ENCODE measurements around the gene UBE2I.
"Not testable (repeated sequence)": the region's sequence is repeated elsewhere in the genome, so short reads cannot be mapped to it uniquely, and the experiment has no call there.

Gene UBE2I

DNA sequence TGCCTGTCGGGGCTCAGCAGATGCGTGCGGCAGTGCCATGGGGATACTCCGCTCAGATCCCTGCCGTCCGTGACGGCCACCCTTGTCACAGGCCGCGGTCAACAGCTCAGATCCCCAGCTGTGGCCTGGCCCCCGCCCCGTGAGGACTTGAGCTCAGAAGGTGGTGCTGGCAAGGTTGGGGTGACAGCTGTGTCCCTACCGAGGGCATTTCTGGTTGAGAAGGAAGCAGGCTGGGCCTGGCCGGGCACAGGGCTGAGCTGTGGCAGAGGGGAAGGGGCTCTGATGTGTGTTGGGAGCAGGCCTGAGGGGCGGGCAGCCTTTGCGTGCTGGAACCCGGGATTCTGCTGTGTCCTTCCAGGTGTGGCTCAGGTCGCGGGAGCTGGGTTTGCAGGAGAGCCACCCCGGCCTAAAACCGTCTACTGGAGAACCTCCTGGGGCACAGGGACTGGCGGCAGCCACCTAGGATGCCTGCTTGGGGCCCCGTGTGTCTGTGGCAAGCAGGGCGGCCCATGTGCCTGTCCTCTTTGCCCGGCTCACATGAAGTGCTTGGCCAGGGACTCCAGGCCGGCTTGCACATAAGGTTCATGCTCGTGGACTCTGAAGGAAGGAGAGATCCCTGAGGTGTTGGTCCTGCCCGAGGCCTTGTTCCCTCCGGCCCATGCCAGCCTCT lies 5.1 kb downstream of the UBE2I start:
- DNase-seq = no peak

DNA sequence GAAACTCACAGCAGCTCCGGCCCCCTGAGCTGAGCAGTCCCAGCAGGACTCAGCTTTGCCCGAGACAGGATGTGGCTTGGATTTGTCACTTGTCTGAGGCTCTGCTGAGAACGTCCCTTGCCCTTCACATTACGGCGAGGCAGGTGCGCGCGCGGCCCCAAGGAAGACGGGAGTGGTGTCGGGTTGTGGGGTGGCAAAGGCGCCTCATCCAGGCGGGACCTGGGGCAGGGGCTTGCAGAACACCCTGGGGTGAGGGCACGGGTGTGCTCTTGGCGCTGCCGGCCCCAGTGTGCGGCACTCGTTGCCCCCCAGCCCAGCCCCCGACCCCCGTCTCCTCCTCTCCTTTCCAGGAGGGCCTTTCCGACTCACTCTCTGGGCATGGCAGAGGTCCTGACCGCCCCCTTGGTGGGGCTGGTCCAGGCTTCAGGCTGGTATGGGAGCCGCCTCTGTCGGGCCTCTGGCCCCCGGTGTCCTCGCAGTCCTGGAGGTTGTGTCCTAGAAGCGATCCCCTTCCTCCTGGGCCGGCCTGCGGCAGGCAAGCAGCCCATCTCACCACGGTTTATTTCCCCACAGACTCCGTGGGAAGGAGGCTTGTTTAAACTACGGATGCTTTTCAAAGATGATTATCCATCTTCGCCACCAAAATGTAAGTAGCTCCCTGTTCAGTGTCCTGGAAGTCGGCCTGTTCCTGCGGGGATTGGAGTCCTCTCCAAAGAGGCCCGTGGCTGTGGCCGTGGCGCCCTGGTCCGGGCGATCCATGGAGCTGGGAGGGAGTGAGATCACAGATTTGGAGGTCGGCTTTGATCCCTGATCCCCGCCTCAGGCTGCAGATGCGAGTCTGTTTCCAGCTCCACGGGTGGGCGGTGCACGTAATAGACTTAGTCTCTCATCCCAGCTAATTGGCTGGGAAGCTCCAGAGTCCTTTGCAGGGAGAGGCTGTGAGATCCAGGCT lies 5.9 kb downstream of the UBE2I start:
- no peak for DNase-seq

DNA sequence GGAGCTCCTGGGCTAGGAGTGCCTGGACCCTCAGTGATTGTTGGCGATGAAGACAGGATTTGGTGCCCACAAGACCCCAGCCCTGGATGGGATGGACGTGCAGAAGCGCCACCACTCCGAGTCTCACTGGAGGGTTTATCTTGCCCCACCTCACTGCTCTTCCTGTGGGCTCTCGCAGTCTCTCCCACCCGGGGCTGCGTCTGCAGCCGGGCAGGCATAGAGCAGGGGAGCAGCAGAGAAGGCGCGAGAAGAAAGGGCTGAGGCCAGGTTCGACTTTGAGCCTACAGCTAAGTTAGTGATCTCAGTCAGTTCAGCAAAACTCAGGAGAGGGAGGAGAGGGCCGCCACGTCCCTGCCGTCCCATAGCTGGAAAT lies 6.6 kb downstream of the UBE2I start:
- DNase-seq = no peak

DNA sequence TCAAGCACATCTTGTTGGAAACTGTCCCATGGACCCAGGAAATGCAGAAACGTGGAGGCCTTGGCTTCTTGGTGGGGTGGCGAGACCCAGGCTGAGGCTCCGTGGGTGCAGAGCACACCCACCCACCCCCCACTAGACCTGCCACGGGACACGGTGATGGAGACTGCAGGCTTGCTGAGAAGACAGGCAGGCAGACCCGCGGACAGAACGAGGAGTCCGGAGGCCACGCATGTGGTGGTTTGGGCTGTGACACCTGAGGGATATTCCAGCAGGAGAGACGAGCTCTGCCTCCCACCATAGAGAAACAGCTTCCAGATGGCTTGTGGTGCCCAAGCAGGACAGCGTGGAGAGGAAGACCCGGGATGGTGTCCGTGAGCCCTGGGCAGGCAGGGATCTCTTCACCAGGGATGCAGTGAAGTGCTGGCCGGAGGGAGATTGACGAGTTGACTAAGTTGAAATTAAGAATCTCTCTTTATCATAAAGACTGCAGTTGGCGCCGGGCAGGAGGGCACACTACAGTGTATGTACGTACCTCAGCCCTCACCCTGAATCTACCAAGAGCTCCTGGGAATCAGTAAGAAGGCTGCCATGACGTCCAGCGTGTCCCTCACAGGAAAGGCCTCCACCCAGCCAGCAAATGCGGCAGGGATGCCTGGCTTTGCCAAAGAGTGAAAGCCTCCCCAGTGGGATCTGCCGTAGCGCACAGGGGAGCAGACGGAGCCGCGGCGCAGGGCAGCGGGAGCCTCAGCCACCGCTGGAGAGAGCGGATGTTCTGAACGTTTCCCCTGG lies 8.2 kb downstream of the UBE2I start:
- DNase-seq = no peak

DNA sequence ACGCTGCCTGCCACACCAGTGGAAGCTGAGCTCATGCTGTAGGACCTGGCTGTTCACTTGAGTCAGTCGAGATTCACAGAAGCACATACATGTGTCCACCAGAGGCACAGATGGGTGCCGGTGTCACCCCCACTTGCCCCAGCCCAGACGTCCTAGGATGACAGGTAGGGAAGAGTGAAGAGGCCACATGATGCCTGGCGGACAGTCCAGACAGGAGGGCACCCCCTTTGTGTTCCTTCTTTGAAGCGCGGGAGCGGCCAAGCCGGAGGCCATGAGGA lies 8.8 kb downstream of the UBE2I start:
- no peak for DNase-seq

DNA sequence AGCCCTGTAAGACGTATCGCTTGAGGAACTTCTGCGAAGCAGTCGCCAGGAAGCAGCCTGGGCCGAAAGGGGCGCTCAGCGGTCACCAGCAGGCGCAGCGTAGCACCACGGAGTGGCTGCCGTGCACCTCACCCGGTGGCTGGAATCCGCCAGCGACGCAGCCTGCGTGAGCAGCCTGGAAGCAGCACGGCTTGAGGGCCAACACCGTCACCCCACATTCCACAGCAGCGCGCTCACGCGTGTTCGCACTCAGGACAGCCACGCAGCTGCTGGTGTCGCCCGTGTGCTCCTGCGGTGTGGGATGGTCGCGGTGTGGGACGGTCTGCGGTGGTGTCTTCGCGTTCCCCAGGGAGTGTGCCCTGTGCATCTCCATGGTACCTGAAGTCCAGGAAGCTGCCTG lies 9.6 kb downstream of the UBE2I start:
- no peak for DNase-seq

DNA sequence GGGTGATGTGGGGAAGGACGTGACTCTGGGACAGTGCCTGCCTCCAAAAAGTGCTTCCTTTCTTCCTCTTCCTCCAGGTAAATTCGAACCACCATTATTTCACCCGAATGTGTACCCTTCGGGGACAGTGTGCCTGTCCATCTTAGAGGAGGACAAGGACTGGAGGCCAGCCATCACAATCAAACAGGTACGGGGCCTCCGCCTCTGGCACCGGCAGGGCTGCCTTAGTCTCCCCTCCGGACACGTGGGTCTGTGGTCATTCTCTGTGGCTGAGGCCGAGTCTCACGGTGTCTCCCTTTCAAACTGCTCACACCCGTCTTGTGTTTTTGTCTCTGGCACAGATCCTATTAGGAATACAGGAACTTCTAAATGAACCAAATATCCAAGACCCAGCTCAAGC lies 10.7 kb downstream of the UBE2I start:
- no peak for DNase-seq

DNA sequence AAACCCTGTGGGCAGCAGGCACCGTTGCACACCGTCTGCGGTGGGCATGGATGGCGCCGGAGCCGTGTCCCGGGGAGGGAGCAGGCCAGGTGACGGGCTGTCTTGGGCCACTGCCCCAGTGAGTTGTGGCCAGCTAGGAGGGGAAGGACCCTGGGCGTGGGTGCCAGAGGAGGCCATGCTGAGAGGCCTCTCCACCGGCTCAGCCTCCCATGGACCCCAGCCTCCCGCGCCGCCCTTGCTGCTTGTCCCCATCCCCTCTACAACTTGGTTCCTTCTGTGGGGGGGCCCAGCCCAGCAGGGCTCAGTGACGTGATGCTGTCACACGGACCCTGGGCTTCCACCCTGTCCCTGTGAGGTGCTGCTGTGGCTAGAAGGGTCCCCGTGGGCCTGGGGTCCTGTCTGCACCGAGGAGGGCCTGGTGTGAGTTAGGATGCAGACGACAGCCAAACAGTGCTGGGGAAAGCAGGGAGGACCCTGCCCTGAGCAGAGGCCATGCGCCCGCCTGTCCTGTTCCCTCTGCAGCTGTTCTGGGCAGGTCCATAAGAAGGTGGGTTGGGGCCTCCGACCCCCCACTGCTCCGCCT lies 11.3 kb downstream of the UBE2I start:
- no peak for DNase-seq

DNA sequence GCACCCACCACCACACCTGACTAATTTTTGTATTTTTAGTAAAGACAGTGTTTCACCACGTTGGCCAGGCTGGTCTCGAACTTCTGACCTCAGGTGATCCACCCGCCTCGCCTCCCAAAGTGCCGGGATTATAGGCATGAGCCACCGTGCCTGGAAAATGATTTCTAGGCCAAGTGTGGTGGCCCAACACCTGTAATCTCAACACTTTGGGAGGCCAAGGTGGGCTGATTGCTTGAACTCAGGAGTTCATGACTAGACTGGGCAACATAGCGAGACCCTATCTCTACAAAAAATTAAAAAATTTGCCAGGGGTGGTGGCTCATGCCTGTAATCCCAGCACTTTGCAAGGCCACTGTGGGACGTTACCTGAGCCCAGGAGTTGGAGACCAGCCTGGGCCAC lies 13.0 kb downstream of the UBE2I start:
- no peak for DNase-seq

DNA sequence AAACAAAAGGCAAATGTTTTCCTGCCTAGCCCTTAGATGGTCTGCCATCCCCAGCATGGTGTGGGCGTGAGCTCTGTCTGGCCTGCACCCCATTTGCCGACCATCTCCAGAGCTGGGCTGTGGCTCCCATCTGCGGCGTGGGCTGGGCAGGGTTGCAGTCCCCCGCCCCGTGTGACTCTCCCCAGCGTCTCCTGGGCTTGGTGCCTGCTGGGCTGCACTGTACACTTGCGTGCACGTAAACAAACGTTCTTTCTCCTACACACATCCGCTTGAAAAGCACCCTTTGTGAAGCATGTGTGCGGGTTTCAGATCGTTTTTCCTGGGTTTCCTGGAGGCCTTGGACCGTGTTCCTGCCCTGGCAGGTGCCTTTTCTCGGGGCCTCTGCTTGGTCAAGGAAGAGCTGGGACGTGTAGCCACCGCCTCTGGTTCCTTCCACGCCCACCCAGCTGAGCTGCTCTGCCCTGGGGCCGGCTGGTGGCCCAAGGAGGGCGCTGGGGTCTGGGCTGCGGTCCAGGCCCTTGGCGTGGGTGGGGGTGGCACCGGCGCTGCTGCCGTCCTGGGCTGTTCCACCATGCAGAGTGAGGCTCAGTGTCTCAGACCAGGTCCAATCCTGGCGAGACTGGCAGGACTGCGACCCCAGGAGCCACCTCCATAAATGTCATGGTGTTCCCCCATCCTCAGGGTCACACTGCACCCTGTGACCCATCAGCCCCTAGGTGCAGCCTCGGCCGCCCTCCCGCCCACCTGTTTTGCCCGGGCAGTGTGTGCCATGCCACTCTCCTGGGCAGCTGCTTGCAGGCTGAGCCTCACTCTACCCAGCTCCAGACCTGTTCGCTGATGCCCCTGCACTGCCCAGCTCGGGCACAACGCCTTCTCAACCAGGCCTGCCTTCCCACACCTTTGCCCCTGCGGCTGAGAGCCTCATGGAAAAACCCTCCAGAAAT lies 14.1 kb downstream of the UBE2I start:
- DNase-seq = no peak

DNA sequence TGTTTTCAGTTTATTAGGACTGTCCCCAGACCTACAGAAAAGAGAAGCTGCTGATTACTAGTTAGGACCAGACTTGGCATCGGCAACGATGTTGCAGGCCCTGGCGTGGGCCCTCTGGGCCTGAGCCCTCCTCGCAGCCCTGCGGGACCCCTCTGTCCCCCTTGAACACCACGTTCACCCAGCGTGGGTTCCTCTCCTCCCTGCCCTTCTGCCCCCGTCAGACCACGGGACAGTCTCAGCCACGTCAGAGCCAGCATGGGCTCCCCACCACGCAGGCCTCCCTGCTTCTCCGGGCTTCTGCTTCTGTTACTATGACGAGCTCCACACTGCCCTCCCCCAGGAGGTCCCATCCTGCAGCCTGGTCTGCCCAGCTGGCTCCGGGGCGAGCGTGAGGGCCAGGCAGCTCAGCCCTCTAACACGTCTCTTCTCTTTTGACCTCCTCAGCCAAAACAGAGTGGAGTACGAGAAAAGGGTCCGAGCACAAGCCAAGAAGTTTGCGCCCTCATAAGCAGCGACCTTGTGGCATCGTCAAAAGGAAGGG lies 14.9 kb downstream of the UBE2I start:
- no peak for DNase-seq

DNA sequence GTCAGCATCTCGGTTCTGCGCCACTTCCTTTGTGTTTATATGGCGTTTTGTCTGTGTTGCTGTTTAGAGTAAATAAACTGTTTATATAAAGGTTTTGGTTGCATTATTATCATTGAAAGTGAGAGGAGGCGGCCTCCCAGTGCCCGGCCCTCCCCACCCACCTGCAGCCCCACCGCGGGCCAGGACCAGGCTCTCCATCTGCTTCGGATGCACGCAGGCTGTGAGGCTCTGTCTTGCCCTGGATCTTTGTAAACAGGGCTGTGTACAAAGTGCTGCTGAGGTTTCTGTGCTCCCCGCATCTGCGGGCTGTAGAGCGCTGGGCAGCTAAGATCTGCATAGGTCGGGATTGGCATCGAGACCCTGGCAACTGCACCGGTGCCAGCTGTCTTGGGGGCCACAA lies 15.8 kb downstream of the UBE2I start:
- no peak for DNase-seq

DNA sequence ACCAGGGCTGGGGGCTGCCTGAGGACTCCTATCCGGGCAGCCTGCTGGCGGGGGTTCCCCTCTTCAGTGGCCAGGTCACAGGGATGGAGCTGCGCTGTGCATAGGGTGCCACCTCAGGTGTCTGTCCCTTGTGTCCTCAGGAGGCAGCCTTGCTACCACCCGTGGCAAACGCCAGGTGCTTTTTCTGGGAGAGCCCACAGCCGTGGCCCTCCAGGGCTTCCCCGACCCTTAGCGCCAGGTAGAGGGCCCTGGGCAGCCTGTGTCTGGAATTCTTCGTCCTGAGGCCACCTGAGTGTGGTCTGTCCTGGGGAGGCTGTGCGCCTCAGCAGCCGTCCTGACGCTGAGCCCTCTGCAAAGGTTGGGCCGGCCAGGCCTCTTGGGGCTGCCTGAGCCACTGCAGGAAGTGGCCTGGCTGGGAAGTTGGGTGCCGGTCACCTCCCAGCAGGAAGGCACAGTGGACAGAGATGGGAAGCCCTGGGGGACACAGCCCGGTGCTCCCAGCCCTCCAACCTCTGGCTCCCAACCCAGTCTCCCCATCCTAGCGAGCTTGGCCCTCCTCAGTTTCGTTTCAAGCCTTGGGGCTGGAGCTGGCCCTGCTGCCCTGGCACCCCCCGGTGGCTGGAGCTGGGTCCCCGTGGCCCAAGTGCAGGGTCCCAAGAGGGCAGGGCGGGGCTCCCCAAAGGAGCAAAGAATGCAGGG lies 16.4 kb downstream of the UBE2I start:
- no peak for DNase-seq

DNA sequence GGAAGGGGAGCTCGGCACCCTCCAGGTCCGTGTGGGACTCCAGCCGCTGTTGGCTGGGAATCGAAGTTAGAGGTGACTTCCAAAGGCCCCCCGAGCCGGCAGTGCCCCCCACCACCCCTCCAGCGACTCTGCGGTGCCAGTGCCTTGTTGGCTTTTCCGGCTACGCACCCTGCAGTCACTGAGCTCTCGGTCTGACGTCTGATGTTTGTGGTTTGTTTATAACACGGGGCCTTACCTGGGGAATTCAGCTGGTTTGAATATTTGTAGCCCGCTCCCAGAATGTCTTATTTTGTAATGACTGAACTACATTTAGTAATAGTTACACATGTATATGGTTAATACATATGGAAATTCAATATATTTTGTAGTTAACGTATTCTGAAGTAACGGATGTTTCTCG lies 17.0 kb downstream of the UBE2I start:
- DNase-seq = no peak

DNA sequence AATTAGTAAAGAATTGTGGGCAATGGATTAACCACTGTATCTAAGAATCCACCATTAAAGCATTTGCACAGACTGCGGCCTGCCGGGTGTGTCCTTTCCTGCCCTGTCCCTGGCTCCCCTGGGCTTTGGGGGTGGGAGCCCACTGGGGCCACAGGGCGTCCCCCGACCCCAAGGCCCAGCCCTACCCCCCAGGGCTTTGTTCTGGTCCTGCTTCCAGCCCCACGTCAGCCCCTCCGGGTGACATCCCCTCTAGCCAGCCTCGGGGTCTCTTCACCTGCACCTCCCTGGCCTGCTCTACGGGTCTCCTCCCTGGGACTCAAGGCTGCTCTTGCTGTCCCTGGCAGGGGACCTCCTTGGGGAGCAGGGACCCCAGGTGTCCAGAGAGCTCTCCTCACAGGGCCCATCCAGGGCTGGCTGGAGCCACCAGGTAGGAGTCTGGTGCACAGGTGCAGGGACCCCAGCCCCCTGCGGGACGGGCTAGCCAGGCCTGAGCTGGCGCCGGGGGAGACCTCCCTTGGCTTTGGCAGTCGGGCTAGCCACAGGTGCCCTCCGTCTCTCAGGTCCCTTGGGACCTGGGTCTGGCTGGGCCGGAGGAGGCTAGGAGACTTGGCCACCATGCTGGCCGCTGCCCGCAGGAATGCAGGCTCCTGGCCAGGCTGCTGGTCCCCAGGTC lies 17.6 kb downstream of the UBE2I start:
- no peak for DNase-seq

DNA sequence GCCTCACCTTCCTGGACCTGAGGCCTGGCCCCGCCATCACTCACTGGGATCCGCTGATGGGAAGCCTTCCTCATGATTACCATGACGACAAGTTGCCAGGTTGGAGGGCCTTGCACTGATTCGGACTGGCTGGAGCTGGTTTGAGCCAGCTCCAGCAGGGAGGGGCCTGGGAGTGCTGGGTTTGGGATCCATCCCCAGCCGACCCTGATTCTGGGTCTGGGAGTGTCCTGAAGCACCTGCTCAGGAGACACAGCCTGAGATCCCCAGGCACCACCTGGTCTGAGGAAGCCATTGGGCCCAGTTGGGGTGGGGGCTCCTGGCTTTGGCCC lies 18.1 kb downstream of the UBE2I start:
- no peak for DNase-seq

DNA sequence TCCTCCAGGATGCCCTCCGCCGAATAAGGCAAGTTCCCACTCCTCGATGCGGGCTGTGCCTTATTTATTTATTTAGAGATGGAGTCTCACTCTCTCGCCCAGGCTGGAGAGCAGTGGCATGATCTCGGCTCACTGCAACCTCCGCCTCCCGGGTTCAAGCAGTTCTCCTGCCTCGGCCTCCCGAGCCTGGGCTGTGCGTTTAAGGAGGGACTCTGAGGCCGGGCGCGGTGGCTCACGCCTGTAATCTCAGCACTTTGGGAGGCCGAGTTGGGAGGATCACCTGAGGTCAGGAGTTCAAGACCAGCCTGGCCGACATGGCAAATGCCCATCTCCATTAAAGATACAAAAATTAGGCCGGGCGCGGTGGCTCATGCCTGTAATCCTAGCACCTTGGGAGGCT lies 18.7 kb downstream of the UBE2I start:
- DNase-seq = not testable (repeated sequence)

DNA sequence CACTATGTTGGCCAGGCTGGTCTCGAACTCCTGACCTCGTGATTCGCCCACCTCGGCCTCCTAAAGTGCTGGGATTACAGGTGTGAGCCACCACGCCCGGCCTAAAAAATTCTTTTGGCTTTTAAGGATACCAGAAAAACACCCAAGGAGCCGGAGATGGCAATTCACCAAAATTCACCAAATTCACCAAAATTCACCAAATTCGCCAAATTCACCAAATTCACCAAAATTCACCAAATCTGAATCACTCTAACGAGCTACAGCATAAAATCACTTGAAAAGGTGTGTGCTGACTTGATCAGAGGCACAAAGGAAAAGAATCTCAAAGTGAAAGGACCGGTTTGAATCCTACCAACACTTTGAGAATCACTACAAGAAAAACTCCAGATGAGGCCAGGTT lies 19.5 kb downstream of the UBE2I start:
- DNase-seq = not testable (repeated sequence)

DNA sequence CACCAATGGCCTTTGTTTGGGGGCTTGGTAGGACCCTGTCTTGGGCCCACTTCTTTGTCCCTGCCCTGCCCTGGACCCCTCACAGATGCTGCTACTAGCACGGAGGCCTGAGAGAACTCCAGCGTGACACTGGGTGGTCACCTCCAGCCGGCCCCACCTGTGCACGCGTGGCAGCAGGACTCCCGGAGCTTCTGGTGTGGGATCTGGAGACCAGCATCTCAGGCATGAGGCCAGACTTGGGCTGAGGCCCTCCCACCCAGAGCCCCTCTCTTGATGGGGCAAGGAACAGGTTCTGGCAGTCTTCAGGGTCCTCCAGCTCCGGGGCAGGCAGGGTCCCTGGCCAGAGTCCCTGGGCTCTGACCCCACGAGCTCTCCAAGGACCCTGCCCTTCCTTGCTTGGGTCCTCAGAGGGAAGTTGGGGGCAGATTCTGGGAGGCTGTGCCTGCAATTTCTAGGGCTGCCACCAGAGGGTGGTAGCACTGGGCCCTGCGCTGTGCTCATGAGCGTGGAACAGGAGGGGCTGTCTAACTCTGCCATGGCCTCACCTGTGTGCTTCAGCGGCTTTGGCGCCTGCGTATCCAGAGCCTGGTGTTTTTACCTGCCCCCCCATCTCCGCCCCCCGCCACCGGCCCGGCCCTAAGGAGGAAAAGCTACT lies 21.0 kb downstream of the UBE2I start:
- no peak for DNase-seq

Measured in right hindlimb (tissue), 1 donor.